ENCODE measurements around the gene SEC24D.

SEC24D gene

GRCh38 chr4:118718511-118719170 lies 117.3 kb downstream of the SEC24D start:
- DNase-seq (ENCODE audit: low spot score), result no peak

- DNase-seq (ENCODE audit: low spot score), result no peak
Measured at GRCh38 chr4:118716304-118716703, 119.6 kb downstream of the SEC24D start.

GRCh38 chr4:118714682-118715081 lies 121.2 kb downstream of the SEC24D start:
- no peak for DNase-seq (ENCODE audit: low spot score)

DNA sequence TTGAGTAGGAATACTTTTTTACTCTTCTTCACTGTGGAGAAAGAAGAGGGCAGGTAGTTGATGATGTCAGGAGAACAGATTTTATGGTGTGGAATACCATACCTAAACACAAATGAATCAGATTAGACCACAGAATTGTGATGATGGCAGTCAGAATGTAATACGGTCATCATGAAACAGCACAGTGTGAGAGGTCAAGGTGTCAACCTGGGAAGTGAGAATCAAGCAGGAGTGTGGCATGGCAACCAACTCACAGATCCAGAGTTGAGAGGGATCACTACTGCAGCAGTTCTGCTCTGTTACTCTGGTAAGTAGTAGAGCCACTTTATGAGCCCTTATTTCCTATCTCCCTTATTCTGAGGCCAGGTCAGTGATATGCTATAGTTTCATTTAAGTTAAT lies 123.1 kb downstream of the SEC24D start:
- DNase-seq (ENCODE audit: low spot score), result peak; percentile 25

DNA sequence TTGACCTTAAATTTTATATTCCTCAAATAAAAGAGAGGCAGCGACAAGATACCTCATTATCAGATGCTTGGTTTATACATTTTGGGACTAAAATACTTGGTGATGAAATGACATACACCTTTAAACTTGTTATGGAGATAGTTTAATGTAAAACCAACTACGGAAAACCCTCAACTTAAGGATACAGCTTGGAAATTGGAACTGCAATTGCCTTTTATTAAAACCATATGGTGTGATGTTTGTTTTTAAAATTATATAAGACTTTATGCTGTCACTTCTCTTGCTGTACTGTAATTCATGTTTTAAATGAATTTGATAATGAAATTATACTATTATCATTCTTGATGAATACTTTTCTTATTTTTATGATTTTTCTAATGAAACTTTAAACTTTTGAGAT lies 124.9 kb downstream of the SEC24D start:
- no peak for DNase-seq (ENCODE audit: low spot score)

GRCh38 chr4:118703118-118703517 lies 132.8 kb downstream of the SEC24D start:
- DNase-seq (ENCODE audit: low spot score), result no peak

GRCh38 chr4:118684873-118685811 lies 150.8 kb downstream of the SEC24D start, which contains the start of gene METTL14:
Gene METTL14 (plus strand): TSS chr4:118685392. CDS start chr4:118685535, 143 bp downstream.
- DNase-seq (ENCODE audit: low spot score), result peak; percentile 93

DNA sequence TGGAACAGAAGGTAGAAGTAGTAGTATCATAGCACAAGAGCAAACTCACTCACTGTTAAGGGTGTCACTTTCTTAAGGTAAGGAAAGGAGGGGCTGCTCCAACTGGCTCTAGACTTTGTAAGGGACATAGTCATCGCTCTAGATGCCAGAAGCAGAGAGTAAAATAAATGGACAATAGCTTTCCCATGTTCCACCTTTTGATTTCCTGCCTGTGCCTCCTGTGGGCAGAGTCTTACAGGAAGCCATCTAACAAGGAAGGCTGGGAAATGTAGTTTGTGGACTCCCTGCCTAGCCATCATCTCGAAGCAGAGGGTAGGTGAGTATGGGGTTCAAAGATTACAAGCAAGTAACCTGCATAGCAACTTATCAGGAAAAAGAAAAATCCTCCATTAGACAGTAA lies 152.4 kb downstream of the SEC24D start:
- DNase-seq (ENCODE audit: low spot score), result peak; percentile 60

- DNase-seq (ENCODE audit: low spot score), result peak; percentile 65
Measured at GRCh38 chr4:118682928-118683327, 153.0 kb downstream of the SEC24D start.

DNA sequence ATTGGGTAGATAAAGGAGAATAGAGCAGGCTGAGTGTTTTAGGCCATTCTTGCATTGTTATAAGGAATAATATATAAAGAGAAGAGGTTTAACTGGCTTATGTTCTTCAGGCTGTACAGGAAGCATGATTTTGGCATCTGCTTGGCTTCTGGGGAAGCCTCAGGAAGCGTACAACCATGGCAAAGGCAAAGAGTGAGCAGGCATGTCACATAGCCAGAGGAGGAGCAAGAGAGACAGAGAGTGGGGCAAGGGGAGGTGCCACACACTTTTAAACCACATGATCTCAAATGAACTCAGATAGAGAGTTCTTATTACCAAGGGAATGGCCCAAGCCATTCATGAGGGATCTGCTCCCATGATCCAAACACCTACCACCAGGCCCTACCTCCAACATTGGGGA lies 155.1 kb downstream of the SEC24D start:
- DNase-seq (ENCODE audit: low spot score), result no peak

DNA sequence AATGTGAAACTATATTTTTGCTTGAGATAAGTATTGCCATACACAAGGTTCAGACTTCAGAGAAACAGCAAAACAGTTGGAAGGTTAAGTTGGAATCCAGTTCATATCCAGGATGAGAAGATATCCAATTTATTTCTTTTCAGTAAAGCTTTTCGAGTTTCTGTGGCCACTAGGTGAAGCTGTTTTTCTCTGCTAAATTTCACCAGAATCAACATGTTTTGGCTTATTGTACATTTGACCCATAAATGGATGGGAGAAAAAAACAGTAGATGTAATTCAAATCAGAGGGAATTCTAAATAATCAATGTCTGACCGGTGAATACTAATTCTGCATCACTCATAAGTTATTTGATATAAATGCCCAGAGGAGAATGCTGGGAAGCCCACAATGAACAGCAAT lies 159.8 kb downstream of the SEC24D start:
- no peak for DNase-seq (ENCODE audit: low spot score)
